Measurements from ENCODE around the gene ABHD4. TPM values are rescaled to one million over a fixed set of nuclear protein-coding genes. Genes with fewer than 3 reads are reported as not detected.
A peak's percentile ranks its signal among the peaks of the same experiment; 100 is the strongest.

ABHD4 gene
- total RNA-seq, 1 experiment from 2014 or later, result 10.3 TPM

- no peak overlapping the region for H3K27ac Mint-ChIP-seq (ENCODE audit: low read depth, unreplicated experiment)
- ChIA-PET POLR2A (interaction anchor here (0.6 kb wide), 1 partner anchor 432 kb away, joined by 3 read pairs; no protein-coding TSS in a partner anchor), CTCF (interaction anchor here (0.6 to 3.1 kb wide), 20 partner anchors 10 to 922 kb away, joined by 3 to 75 read pairs (median 12); partner anchors contain the start of genes OR6J1 and OXA1L)
- no peaks in the 10 kb centered on the region for H3K27me3 Mint-ChIP-seq (ENCODE audit: insufficient read depth, unreplicated experiment)
- no peak for TF ChIP-seq CTCF (IDR thresholded peaks at IDR 0.05; ENCODE audit: unreplicated experiment)
- intact Hi-C loops (cut with micrococcal nuclease), result loop anchor here (5.0 kb wide), 2 partner anchors 158 to 213 kb away; partner anchors contain the start of gene OXA1L
- H3K36me3 Mint-ChIP-seq (ENCODE audit: insufficient read depth, unreplicated experiment), result peaks cover 5% of the 10 kb centered on the region
- no peaks in the 10 kb centered on the region for H3K9me3 Mint-ChIP-seq (ENCODE audit: unreplicated experiment)
- no TSS peak for BruUV-seq (replicated peaks)
- DNase-seq (ENCODE audit: unreplicated experiment), result no peak
- no peak overlapping the region for H3K4me3 Mint-ChIP-seq (ENCODE audit: unreplicated experiment)
- peaks cover 34% of the 10 kb centered on the region for H3K4me1 Mint-ChIP-seq (ENCODE audit: insufficient read depth, unreplicated experiment)
Observed at GRCh38 chr14:22554498-22555383, 43.4 kb upstream of the ABHD4 start.

- Mint-ChIP-seq H3K9me3 (ENCODE audit: unreplicated experiment) (no peaks in the 10 kb centered on the region), H3K27me3 (ENCODE audit: insufficient read depth, unreplicated experiment) (no peaks in the 10 kb centered on the region), H3K36me3 (ENCODE audit: insufficient read depth, unreplicated experiment) (peaks cover 5% of the 10 kb centered on the region), H3K4me3 (ENCODE audit: unreplicated experiment) (no peak overlapping the region), H3K27ac (ENCODE audit: low read depth, unreplicated experiment) (peak overlapping the region; percentile 81), H3K4me1 (ENCODE audit: insufficient read depth, unreplicated experiment) (peaks cover 34% of the 10 kb centered on the region)
- no peak for TF ChIP-seq CTCF (IDR thresholded peaks at IDR 0.05; ENCODE audit: unreplicated experiment)
- CTCF ChIA-PET, result interaction anchor here (0.6 to 3.1 kb wide), 48 partner anchors 8 to 921 kb away, joined by 3 to 75 read pairs (median 6); partner anchors contain the start of genes DAD1, LRP10, OR6J1 and OXA1L
- intact Hi-C loops (cut with micrococcal nuclease), result loop anchor here (1.0 to 5.0 kb wide), 5 partner anchors 157 to 427 kb away; partner anchors contain the start of genes AJUBA and OXA1L
- DNase-seq (ENCODE audit: unreplicated experiment), result peak; percentile 38
- no TSS peak for BruUV-seq (replicated peaks)
- POLR2A ChIA-PET, result interaction anchor here (0.6 to 1.8 kb wide), 4 partner anchors 34 to 431 kb away, joined by 3 to 12 read pairs (median 6); partner anchors contain the start of genes DAD1 and OXA1L
Observed at GRCh38 chr14:22555384-22556011, 42.6 kb upstream of the ABHD4 start.

GRCh38 chr14:22556021-22556989 lies 41.8 kb upstream of the ABHD4 start:
- H3K36me3 Mint-ChIP-seq (ENCODE audit: insufficient read depth, unreplicated experiment), result peaks cover 10% of the 10 kb centered on the region
- no peaks in the 10 kb centered on the region for H3K27me3 Mint-ChIP-seq (ENCODE audit: insufficient read depth, unreplicated experiment)
- peaks cover 29% of the 10 kb centered on the region for H3K4me1 Mint-ChIP-seq (ENCODE audit: insufficient read depth, unreplicated experiment)
- peak overlapping the region; percentile 81 for H3K27ac Mint-ChIP-seq (ENCODE audit: low read depth, unreplicated experiment)
- H3K4me3 Mint-ChIP-seq (ENCODE audit: unreplicated experiment), result peak overlapping the region; percentile 62
- DNase-seq (ENCODE audit: unreplicated experiment), result peak; percentile 80
- BruUV-seq (replicated peaks), result no TSS peak
- H3K9me3 Mint-ChIP-seq (ENCODE audit: unreplicated experiment), result no peaks in the 10 kb centered on the region
- TF ChIP-seq CTCF (IDR thresholded peaks at IDR 0.05; ENCODE audit: unreplicated experiment), result no peak
- ChIA-PET CTCF (interaction anchor here (0.6 to 3.1 kb wide), 91 partner anchors 9 to 512 kb away, joined by 3 to 75 read pairs (median 4); partner anchors contain the start of genes DAD1, LRP10, OR6J1 and OXA1L), POLR2A (interaction anchor here (0.6 to 1.8 kb wide), 10 partner anchors 32 to 502 kb away, joined by 3 to 12 read pairs (median 4); partner anchors contain the start of genes DAD1, LRP10 and OXA1L)
- intact Hi-C loops (cut with micrococcal nuclease), result loop anchor here (1.0 to 5.0 kb wide), 5 partner anchors 156 to 426 kb away; partner anchors contain the start of genes AJUBA and OXA1L
